DOHH2 (cell line): ENCODE data around the gene HTRA3.

Experiments used
- EZH2phosphoT487 ChIP-seq: fragments of 200-600 bp; sonication (generic); IDR thresholded peaks from 2 replicates; pipeline ENCODE4 v1.6.1; 2017; ENCODE audit warnings: borderline replicate concordance, mild to moderate bottlenecking, antibody characterized with exemption, low read length, moderate library complexity, mixed read lengths
- TF ChIP-seq, protein P1 (sequence below): fragments of 200-600 bp; sonication (generic); IDR thresholded peaks from one replicate; pipeline ENCODE4 v1.5.1; 2014; ENCODE audit warnings: antibody characterized with exemption, mild to moderate bottlenecking, low read depth, low read length; ENCODE audit not compliant: poor library complexity, severe bottlenecking

DNA sequence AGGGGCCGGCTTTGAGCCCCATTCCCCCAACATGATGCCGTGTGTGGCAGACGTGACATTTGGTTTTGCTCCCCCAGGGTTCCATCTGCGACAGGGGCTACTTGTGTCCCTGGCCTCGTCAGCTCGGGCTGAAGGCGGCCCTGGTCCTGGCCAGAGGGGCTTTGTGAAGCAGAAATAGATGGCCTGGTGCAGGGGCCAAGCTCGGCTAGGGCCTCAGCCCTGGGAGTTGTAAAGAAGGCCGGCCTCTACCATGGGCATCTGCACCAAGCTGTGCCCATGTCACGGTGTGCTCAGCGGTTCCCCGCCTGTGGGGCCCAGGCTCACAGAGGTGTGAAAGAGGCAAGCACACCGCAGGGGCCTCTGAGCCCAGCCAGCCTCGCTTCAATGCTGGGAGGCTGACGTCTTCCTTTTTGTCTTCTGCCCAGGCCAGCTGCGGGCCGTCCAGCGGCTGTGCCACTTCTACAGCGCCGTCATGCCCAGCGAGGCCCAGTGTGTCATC is 38.0 kb upstream of the HTRA3 start:
- TF ChIP-seq, protein P1, sequence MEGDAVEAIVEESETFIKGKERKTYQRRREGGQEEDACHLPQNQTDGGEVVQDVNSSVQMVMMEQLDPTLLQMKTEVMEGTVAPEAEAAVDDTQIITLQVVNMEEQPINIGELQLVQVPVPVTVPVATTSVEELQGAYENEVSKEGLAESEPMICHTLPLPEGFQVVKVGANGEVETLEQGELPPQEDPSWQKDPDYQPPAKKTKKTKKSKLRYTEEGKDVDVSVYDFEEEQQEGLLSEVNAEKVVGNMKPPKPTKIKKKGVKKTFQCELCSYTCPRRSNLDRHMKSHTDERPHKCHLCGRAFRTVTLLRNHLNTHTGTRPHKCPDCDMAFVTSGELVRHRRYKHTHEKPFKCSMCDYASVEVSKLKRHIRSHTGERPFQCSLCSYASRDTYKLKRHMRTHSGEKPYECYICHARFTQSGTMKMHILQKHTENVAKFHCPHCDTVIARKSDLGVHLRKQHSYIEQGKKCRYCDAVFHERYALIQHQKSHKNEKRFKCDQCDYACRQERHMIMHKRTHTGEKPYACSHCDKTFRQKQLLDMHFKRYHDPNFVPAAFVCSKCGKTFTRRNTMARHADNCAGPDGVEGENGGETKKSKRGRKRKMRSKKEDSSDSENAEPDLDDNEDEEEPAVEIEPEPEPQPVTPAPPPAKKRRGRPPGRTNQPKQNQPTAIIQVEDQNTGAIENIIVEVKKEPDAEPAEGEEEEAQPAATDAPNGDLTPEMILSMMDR: no peak
- TF ChIP-seq EZH2phosphoT487: no peak
